ACC112 (cell line): ENCODE data around the gene PARD3B.

ENCODE experiments used
- H2AFZ ChIP-seq: fragments of 200-600 bp; sonication (generic); one replicate; pipeline ENCODE4 v1.6.0; 2017; ENCODE audit warnings: antibody characterized with exemption, low read length; ENCODE audit not compliant: unreplicated experiment
- H3K27ac ChIP-seq: fragments of 200-600 bp; sonication (generic); 2 replicates; pipeline ENCODE4 v1.5.1; 2014; ENCODE audit warnings: low read depth, mild to moderate bottlenecking, antibody characterized with exemption, low read length, moderate library complexity
- H3K27me3 ChIP-seq: fragments of 200-600 bp; sonication (generic); 2 replicates; pipeline ENCODE4 v1.6.1; 2014; ENCODE audit warnings: mild to moderate bottlenecking, antibody characterized with exemption, low read length, moderate library complexity, mixed read lengths; ENCODE audit not compliant: insufficient read depth
- H3K36me3 ChIP-seq: fragments of 200-600 bp; sonication (generic); 2 replicates; pipeline ENCODE4 v1.6.1; 2016; ENCODE audit warnings: mild to moderate bottlenecking, antibody characterized with exemption, low read length, moderate library complexity, mixed read lengths; ENCODE audit not compliant: insufficient read depth
- H3K4me1 ChIP-seq: fragments of 200-600 bp; sonication (generic); one replicate; pipeline ENCODE4 v1.6.1; 2016; ENCODE audit warnings: low read length, mixed read lengths; ENCODE audit not compliant: insufficient read depth, unreplicated experiment, control insufficient read depth
- H3K4me3 ChIP-seq: fragments of 200-600 bp; sonication (generic); 2 replicates; pipeline ENCODE4 v1.5.1; 2014; ENCODE audit warnings: mild to moderate bottlenecking, low read depth, low read length
- H3K79me2 ChIP-seq: fragments of 200-600 bp; sonication (generic); one replicate; pipeline ENCODE4 v1.6.0; 2016; ENCODE audit warnings: low read length; ENCODE audit not compliant: control insufficient read depth, unreplicated experiment, insufficient read depth

Gene PARD3B

GRCh38 chr2:204967199-204967960, 422.1 kb downstream of the PARD3B start:
- no peaks in the 10 kb centered on the region for H3K4me1 ChIP-seq
- no peaks in the 10 kb centered on the region for H3K36me3 ChIP-seq
- H3K27me3 ChIP-seq, result no peaks in the 10 kb centered on the region
- H3K4me3 ChIP-seq, result no peak overlapping the region
- no peak overlapping the region for H2AFZ ChIP-seq
- no peak overlapping the region for H3K27ac ChIP-seq
- no peaks in the 10 kb centered on the region for H3K79me2 ChIP-seq

DNA sequence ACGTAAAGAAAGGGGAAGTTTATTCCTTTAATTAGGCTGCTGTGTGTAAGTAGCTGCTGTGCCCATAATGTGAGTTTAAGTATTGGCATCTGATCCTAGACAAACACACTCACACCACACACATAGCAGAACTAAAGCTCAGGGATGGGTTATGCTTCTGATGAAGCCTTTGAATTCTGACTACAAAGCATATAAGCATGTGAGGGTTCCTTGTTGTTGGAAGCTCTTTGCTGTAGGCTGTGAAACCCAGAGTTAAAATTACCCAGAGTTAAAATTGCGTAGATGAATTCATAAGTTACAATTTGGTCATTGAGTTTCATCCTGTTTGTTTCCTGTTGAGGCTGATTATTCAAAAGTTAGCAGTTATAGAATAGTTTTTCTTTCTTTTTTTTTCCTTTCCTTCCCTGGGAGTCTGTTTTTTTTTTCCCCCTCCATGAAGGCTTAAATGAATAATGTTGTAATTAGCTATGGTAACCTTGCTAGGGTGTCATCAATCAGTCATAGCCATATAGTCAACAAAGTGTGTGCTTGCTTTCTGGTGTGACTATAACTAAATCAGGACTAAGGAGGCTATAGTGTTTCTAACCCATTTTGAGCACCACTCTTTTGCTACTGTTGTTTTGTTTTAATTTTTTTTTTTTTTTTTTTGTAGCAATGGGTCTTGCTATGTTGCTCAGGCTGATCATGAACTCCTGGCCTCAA, 426.1 kb downstream of the PARD3B start:
- Histone ChIP-seq H3K27me3 (no peaks in the 10 kb centered on the region), H2AFZ (no peak overlapping the region), H3K36me3 (no peaks in the 10 kb centered on the region), H3K79me2 (no peaks in the 10 kb centered on the region), H3K4me3 (no peak overlapping the region), H3K27ac (no peak overlapping the region), H3K4me1 (no peaks in the 10 kb centered on the region)

DNA sequence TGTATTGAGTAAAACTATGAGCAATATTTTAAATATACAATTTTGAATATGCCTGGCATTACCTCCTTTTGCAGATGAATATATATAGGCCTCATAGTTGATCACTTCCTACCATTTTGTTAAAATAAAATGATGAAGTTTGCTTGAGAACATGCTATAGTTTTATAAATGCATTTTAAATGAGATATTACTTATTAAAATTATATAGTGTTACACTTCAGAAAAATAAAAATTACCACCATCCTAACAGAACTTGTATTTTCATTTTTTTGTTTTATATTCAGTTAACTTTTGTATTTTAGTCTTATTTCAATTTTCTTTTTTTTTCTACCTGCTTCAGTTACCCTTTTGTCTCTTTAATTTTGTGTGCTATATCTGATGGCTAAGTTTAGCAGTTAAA, 426.9 kb downstream of the PARD3B start:
- H3K4me1 ChIP-seq, result no peaks in the 10 kb centered on the region
- no peaks in the 10 kb centered on the region for H3K36me3 ChIP-seq
- H3K79me2 ChIP-seq, result no peaks in the 10 kb centered on the region
- H2AFZ ChIP-seq, result no peak overlapping the region
- H3K27ac ChIP-seq, result no peak overlapping the region
- H3K4me3 ChIP-seq, result no peak overlapping the region
- H3K27me3 ChIP-seq, result no peaks in the 10 kb centered on the region

DNA sequence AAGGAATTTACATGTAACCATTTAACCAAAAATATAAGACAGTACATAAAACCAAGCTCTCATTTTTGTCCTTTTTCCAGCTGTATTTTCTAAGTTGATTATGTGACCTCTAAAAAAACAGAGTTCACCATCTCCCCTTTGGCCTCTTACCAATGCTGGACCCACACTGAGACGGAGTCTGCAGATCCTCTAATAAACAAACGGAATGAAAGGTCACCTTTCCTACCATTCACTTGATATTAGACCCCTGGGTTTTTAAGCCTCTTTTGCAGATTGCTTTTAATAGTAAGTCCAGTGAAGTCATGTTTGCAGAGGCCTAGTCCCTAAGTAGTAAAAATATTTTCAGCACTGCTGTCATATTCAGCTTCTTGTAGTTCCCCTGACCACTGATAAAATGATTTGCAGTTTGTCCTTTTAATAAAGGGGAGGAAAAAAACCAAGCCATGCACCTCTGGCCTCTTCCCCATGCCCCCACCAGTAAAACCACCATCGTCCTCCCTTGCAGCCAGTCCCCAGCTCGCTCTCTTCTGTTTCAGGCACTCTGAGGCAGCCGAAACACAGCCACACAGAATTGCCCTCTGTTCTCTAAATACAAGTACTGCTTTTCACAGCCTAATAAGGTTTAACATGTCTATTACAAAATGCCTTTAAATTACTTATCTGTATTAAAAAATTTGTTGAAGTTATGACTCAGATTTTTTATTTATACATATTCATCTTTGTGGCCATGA, 427.5 kb downstream of the PARD3B start:
- H2AFZ ChIP-seq, result no peak overlapping the region
- H3K79me2 ChIP-seq, result no peaks in the 10 kb centered on the region
- H3K36me3 ChIP-seq, result no peaks in the 10 kb centered on the region
- no peak overlapping the region for H3K4me3 ChIP-seq
- H3K27me3 ChIP-seq, result no peaks in the 10 kb centered on the region
- H3K4me1 ChIP-seq, result no peaks in the 10 kb centered on the region
- no peak overlapping the region for H3K27ac ChIP-seq

DNA sequence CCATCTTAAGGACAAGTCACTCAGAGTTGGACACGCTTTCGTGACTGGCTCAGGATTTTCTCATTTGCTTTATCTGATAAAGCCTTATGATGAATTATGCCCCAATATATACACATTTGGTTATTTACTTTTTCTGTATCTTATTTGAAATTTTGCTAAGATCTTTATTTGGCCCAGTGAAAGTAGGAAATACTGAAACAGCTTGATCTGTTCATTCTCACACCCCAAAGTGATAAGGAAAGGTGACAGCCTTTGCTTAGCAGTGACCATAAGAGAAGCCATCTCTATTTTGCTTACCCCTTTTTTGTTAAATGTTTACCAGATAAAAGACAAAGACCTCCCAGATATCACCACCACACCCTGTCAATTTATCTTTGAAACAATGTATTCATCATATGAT, 428.3 kb downstream of the PARD3B start:
- no peaks in the 10 kb centered on the region for H3K4me1 ChIP-seq
- H3K27me3 ChIP-seq, result no peaks in the 10 kb centered on the region
- H3K79me2 ChIP-seq, result no peaks in the 10 kb centered on the region
- no peak overlapping the region for H3K27ac ChIP-seq
- H2AFZ ChIP-seq, result no peak overlapping the region
- H3K36me3 ChIP-seq, result no peaks in the 10 kb centered on the region
- no peak overlapping the region for H3K4me3 ChIP-seq

DNA sequence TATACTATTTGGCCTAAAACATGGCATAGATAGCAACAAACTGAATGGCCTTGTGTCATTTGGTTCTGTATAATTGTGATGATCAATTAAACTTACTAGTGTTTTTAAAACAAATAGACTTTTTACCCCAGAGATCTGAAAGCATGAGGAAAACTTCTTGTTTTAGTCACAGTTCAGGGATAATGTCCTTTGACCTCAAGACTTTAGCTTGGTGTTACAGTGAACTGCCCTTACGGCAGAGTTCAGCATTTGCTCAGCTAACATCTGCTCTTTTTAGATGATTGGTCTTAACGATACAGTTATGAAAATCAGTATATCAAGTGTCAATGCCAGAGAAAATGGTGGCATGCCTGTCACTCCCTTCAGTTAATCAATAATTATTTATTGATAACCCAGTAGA, 429.2 kb downstream of the PARD3B start:
- Histone ChIP-seq H3K79me2 (no peaks in the 10 kb centered on the region), H2AFZ (no peak overlapping the region), H3K36me3 (no peaks in the 10 kb centered on the region), H3K4me1 (no peaks in the 10 kb centered on the region), H3K27me3 (no peaks in the 10 kb centered on the region), H3K4me3 (no peak overlapping the region), H3K27ac (no peak overlapping the region)

GRCh38 chr2:204977914-204978313, 432.6 kb downstream of the PARD3B start:
- no peaks in the 10 kb centered on the region for H3K79me2 ChIP-seq
- no peak overlapping the region for H3K4me3 ChIP-seq
- no peaks in the 10 kb centered on the region for H3K4me1 ChIP-seq
- H3K36me3 ChIP-seq, result no peaks in the 10 kb centered on the region
- no peak overlapping the region for H2AFZ ChIP-seq
- no peak overlapping the region for H3K27ac ChIP-seq
- H3K27me3 ChIP-seq, result no peaks in the 10 kb centered on the region

- Histone ChIP-seq H2AFZ (no peak overlapping the region), H3K79me2 (no peaks in the 10 kb centered on the region), H3K36me3 (no peaks in the 10 kb centered on the region), H3K27ac (no peak overlapping the region), H3K4me1 (no peaks in the 10 kb centered on the region), H3K4me3 (no peak overlapping the region), H3K27me3 (no peaks in the 10 kb centered on the region)
Measured at GRCh38 chr2:204982303-204982702, 437.0 kb downstream of the PARD3B start.

GRCh38 chr2:204984518-204984917, 439.2 kb downstream of the PARD3B start:
- Histone ChIP-seq H3K27me3 (no peaks in the 10 kb centered on the region), H2AFZ (no peak overlapping the region), H3K4me3 (no peak overlapping the region), H3K36me3 (no peaks in the 10 kb centered on the region), H3K79me2 (no peaks in the 10 kb centered on the region), H3K27ac (no peak overlapping the region), H3K4me1 (no peaks in the 10 kb centered on the region)

DNA sequence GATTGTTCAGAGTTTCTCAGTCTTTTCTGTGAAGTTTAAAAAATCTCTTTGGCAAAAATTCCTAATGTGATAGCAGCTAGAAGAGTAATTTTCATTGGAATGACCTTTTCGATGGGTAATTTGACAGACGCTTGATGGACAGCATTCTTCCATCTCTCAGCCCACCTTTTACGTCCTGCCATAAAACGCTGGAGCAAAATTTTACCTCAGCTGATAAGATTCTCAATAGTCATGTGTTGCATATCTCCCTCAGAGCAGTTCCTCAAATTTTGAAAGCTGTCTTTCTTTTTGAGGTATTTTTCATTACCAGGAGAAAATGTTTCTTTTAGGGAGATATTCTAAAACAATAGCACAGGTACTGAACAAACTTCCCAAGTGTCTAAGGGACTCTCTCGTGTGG, 441.4 kb downstream of the PARD3B start:
- Histone ChIP-seq H3K36me3 (no peaks in the 10 kb centered on the region), H2AFZ (no peak overlapping the region), H3K4me1 (no peaks in the 10 kb centered on the region), H3K27me3 (no peaks in the 10 kb centered on the region), H3K79me2 (no peaks in the 10 kb centered on the region), H3K4me3 (no peak overlapping the region), H3K27ac (no peak overlapping the region)
